HepG2 (cell line): ENCODE results near the gene CORO1A. TPM values are rescaled to one million over a fixed set of nuclear protein-coding genes. Genes with fewer than 3 reads are reported as not detected.

Experiments
- AHDC1 ChIP-seq: sonication (generic); formaldehyde crosslinking; IDR thresholded peaks from 2 replicates; pipeline ENCODE4 v1.5.1; 2020; ENCODE audit warnings: mild to moderate bottlenecking, missing genetic modification reagents, borderline replicate concordance
- BRD4 ChIP-seq: sonication (generic); formaldehyde crosslinking; IDR thresholded peaks from 2 replicates; pipeline ENCODE4 v1.4.0; 2020; ENCODE audit warnings: missing genetic modification reagents
- HBP1 ChIP-seq: IDR thresholded peaks from 2 replicates; pipeline ENCODE4 v1.6.1; 2016; ENCODE audit warnings: low read depth, control low read depth
- HNRNPH1 ChIP-seq: fragments of 200-400 bp; formaldehyde crosslinking; optimal IDR thresholded peaks from 2 replicates; pipeline ENCODE3; 2017; ENCODE audit warnings: mild to moderate bottlenecking, low read depth, low read length
- HOXA5 ChIP-seq: sonication (generic); formaldehyde crosslinking; IDR thresholded peaks from 2 replicates; pipeline ENCODE4 v1.4.0; 2020; ENCODE audit warnings: missing genetic modification reagents
- JUNB ChIP-seq: sonication (generic); formaldehyde crosslinking; IDR thresholded peaks from 2 replicates; pipeline ENCODE4 v1.8.0; 2022; ENCODE audit warnings: missing genetic modification reagents, mild to moderate bottlenecking, borderline replicate concordance
- MATR3 ChIP-seq: sonication (generic); formaldehyde crosslinking; IDR thresholded peaks from 2 replicates; pipeline ENCODE4 v1.4.0; 2020; ENCODE audit warnings: missing genetic modification reagents
- NFKB2 ChIP-seq: sonication (generic); formaldehyde crosslinking; IDR thresholded peaks from 2 replicates; pipeline ENCODE4 v1.4.0; 2020; ENCODE audit warnings: missing genetic modification reagents, borderline replicate concordance
- RAD21 ChIP-seq: fragments of 450-650 bp; formaldehyde crosslinking; IDR thresholded peaks from 2 replicates; pipeline ENCODE4 v1.5.0; 2020; ENCODE audit warnings: mild to moderate bottlenecking
- RELA ChIP-seq: sonication (generic); formaldehyde crosslinking; IDR thresholded peaks from 2 replicates; pipeline ENCODE4 v1.4.0; 2020; ENCODE audit warnings: missing genetic modification reagents
- SOX6 ChIP-seq, 2 experiments: fragments of 450-650 bp in 1 of 2; sonication (generic) in 1 of 2; formaldehyde crosslinking in 1 of 2; IDR thresholded peaks; 2 replicates each; pipeline versions ENCODE4 v1.4.0 to v1.6.1; 2017 to 2020; ENCODE audit warnings: antibody characterized with exemption in 1 of 2, mild to moderate bottlenecking in 1 of 2, missing genetic modification reagents in 1 of 2
- ZBTB38 ChIP-seq: sonication (generic); formaldehyde crosslinking; IDR thresholded peaks from 2 replicates; pipeline ENCODE4 v1.5.1; 2020; ENCODE audit warnings: mild to moderate bottlenecking, missing genetic modification reagents
- ZFP36L2 ChIP-seq: sonication (generic); formaldehyde crosslinking; IDR thresholded peaks from 2 replicates; pipeline ENCODE4 v1.4.0; 2020; ENCODE audit warnings: missing genetic modification reagents
- ZFYVE20 ChIP-seq: sonication (generic); formaldehyde crosslinking; IDR thresholded peaks from 2 replicates; pipeline ENCODE4 v1.8.0; 2023; ENCODE audit warnings: low read depth, mild to moderate bottlenecking, moderate library complexity, missing genetic modification reagents, borderline replicate concordance
- ZNF280D ChIP-seq: sonication (generic); formaldehyde crosslinking; IDR thresholded peaks from 2 replicates; pipeline ENCODE4 v1.5.1; 2020; ENCODE audit warnings: mild to moderate bottlenecking, missing genetic modification reagents
- ZNF331 ChIP-seq: sonication (generic); formaldehyde crosslinking; IDR thresholded peaks from 2 replicates; pipeline ENCODE4 v1.4.0; 2020; ENCODE audit warnings: missing genetic modification reagents
- ZNF556 ChIP-seq: sonication (generic); formaldehyde crosslinking; IDR thresholded peaks from 2 replicates; pipeline ENCODE4 v1.4.0; 2020; ENCODE audit warnings: mild to moderate bottlenecking, missing genetic modification reagents, borderline replicate concordance
- ZNF576 ChIP-seq: sonication (generic); formaldehyde crosslinking; IDR thresholded peaks from 2 replicates; pipeline ENCODE4 v1.4.0; 2020; ENCODE audit warnings: mild to moderate bottlenecking, missing genetic modification reagents
- polyA plus RNA-seq, 8 experiments: library from polyadenylated mRNA; depleted of rRNA in 3 of 8; stranded (reverse) in 7 of 8; unstranded in 1 of 8; fragments of >200 nt; fragmentation: Illumina TruSeq in 4 of 8; extraction: Trizol in 4 of 8; gene quantifications; 2 replicates each; pipeline versions ENCODE4 v1.2.1 to v1.2.3, GENCODE V29; 2011 to 2016; ENCODE audit warnings: low read depth in 4 of 8, missing spikeins in 1 of 8, mixed read lengths in 1 of 8; ENCODE audit not compliant: insufficient read depth in 1 of 8
- total RNA-seq, 5 experiments: library from RNA; depleted of rRNA; stranded (reverse); fragments of >200 nt; fragmentation: Illumina TruSeq; extraction: Trizol; gene quantifications; 2 replicates each; pipeline ENCODE4 v1.2.3, GENCODE V29; 2016; ENCODE audit warnings: low read depth in 1 of 5

The CORO1A gene
- total and polyA plus RNA-seq, 2 of the 13 experiments (the other 11 are each of a cell fraction or from before 2014, with no cell fraction given), result 6.5 to 12.9 TPM

GRCh38 chr16:30139583-30140481, 43.6 kb upstream of the CORO1A start (continued):
- TF ChIP-seq ZNF280D (CRISPR knock-in tag) (peak; percentile 53; the same call in 1 of the 2 replicates), ZFYVE20 (CRISPR knock-in tag) (no peak), ZFP36L2 (CRISPR knock-in tag) (no peak), BRD4 (peak; percentile 17; the same call in 1 of the 2 replicates), ZBTB38 (peak; percentile 79; the same call in 1 of the 2 replicates), HBP1 (CRISPR knock-in tag) (no peak; the same call in 1 of the 2 replicates), RAD21 (0 out of 2 replicates have a peak, but pooled peaks have one; percentile 25), ZNF556 (CRISPR knock-in tag) (peak; percentile 63; the same call in 1 of the 2 replicates), MATR3 (CRISPR knock-in tag) (no peak), NFKB2 (peak; percentile 10; the same call in 1 of the 2 replicates), HNRNPH1 (no peak), SOX6 (IDR thresholded peaks at IDR 0.05) (no peak), SOX6 (CRISPR knock-in tag; IDR thresholded peaks at IDR 0.05) (peak; percentile 93), AHDC1 (CRISPR knock-in tag) (peak; percentile 95), RELA (CRISPR knock-in tag) (no peak), ZNF331 (peak; percentile 97), ZNF576 (no peak), JUNB (peak; percentile 61; the same call in 1 of the 2 replicates), HOXA5 (CRISPR knock-in tag) (no peak; the same call in 1 of the 2 replicates)
